Stimulated activated CD8-positive, alpha-beta memory T cell treated with anti-CD3 and anti-CD28 coated beads, Interleukin-2, amount 100 ng/mL, for 1 hour (primary cell): ENCODE results near the gene GJB1.

ENCODE experiments used
- DNase-seq, 2 donors: peaks; one replicate each; pipeline ENCODE4 v3.0.0-alpha.2; 2020; ENCODE audit warnings: low read depth in 2 of 2

GJB1 gene

GRCh38 chrX:71215338-71215912 is 7.6 kb upstream of the GJB1 start:
- no peak for DNase-seq

- no peak for DNase-seq
Measured at GRCh38 chrX:71216485-71216884, 6.5 kb upstream of the GJB1 start.

- no peak for DNase-seq
Measured at GRCh38 chrX:71217298-71217697, 5.7 kb upstream of the GJB1 start.

- DNase-seq, result no peak
Measured at GRCh38 chrX:71221145-71221544, 1.9 kb upstream of the GJB1 start.

GRCh38 chrX:71224098-71224708 is 1.2 kb downstream of the GJB1 start:
- DNase-seq, result no peak

- DNase-seq, result no peak
Measured at GRCh38 chrX:71225009-71225408, 2.0 kb downstream of the GJB1 start.

GRCh38 chrX:71225676-71226075 is 2.7 kb downstream of the GJB1 start:
- no peak for DNase-seq

GRCh38 chrX:71227370-71228062 is 4.5 kb downstream of the GJB1 start:
- no peak for DNase-seq

- DNase-seq, result no peak
Measured at GRCh38 chrX:71228063-71228642, 5.1 kb downstream of the GJB1 start.

GRCh38 chrX:71235482-71235881 is 12.5 kb downstream of the GJB1 start:
- no peak for DNase-seq

- DNase-seq, result no peak
Measured at GRCh38 chrX:71236836-71237235, 13.8 kb downstream of the GJB1 start.

- no peak for DNase-seq
Measured at GRCh38 chrX:71239781-71240180, 16.8 kb downstream of the GJB1 start.

- DNase-seq, result no peak
Measured at GRCh38 chrX:71241301-71241700, 18.3 kb downstream of the GJB1 start.

- DNase-seq, result no peak
Measured at GRCh38 chrX:71244359-71245128, 21.5 kb downstream of the GJB1 start.

GRCh38 chrX:71245159-71245558 is 22.1 kb downstream of the GJB1 start:
- DNase-seq, result no peak

GRCh38 chrX:71250841-71251240 is 27.8 kb downstream of the GJB1 start:
- no peak for DNase-seq

- no peak for DNase-seq
Measured at GRCh38 chrX:71251466-71251973, 28.5 kb downstream of the GJB1 start.

- no peak for DNase-seq
Measured at GRCh38 chrX:71252221-71252620, 29.2 kb downstream of the GJB1 start.

- no peak for DNase-seq
Measured at GRCh38 chrX:71253253-71254091, 30.4 kb downstream of the GJB1 start.

- peak; percentile 56 to 64 for DNase-seq
Measured at GRCh38 chrX:71254092-71254963, 31.3 kb downstream of the GJB1 start, which contains the start of gene ZMYM3. Gene ZMYM3 (minus strand): TSS chrX:71254140. CDS start chrX:71253255, 885 bp downstream.
